Measurements from ENCODE around the gene NUDT8.
"Not testable (repeated sequence)": the region's sequence is repeated elsewhere in the genome, so short reads cannot be mapped to it uniquely, and the experiment has no call there.

Gene NUDT8

GRCh38 chr11:67627812-67628624 is 1.7 kb downstream of the NUDT8 start:
- DNase-seq (ENCODE audit: low spot score) = no peak

DNA sequence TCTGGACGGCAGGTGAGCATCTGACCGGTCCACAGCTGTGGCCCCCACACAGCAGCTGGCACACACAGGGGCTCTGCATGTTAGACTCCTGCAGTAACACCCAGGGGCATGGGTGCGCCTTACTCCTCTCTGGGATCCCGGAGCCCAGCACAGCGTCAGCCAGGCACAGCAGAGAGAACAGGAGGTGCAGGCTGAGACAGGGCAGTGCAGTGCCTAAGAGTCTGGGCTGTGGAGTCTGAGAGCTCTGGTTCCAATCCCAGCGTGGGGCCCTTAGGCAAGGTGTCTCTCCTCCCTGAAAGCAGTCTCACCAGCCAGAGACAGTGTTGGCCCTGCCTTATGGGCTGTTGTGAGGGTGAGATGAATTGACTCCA is 2.3 kb downstream of the NUDT8 start:
- no peak for DNase-seq (ENCODE audit: low spot score)

- DNase-seq (ENCODE audit: low spot score) = no peak
Observed at GRCh38 chr11:67626970-67627369, 2.8 kb downstream of the NUDT8 start.

- not testable (repeated sequence) for DNase-seq (ENCODE audit: low spot score)
Observed at GRCh38 chr11:67626131-67626833, 3.5 kb downstream of the NUDT8 start.

DNA sequence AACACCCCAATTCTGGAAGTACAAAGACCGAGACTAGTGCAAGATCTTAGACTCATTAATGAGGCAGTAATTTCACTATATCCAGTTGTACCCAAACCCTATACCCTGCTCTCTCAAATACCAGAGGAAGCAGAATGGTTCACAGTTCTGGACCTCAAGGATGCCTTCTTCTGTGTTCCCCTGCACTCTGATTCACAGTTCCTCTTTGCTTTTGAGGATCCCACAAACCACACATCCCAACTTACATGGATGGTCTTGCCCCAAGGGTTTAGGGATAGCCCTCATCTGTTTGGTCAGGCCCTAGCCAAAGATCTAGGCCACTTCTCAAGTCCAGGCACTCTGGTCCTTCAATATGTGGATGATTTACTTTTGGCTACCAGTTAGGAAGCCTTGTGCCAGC is 5.9 kb downstream of the NUDT8 start:
- not testable (repeated sequence) for DNase-seq (ENCODE audit: low spot score)

GRCh38 chr11:67622905-67623304 is 6.8 kb downstream of the NUDT8 start:
- DNase-seq (ENCODE audit: low spot score) = not testable (repeated sequence)

DNA sequence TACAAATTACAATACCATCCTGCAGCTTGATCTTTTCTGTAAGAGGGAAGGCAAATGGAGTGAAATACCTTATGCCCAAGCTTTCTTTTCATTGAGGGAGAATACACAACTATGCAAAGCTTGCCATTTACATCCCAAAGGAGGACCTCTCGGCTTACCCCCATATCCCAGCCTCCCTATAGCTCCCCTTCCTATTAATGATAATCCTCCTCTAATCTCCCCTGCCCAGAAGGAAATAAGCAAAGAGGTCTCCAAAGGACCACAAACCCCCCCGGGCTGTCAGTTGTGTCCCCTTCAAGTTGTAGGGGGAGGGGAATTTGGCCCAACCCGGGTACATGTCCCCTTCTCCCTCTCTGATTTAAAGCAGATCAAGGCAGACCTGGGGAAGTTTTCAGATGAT is 7.8 kb downstream of the NUDT8 start:
- DNase-seq (ENCODE audit: low spot score) = not testable (repeated sequence)

GRCh38 chr11:67620621-67621020 is 9.1 kb downstream of the NUDT8 start:
- not testable (repeated sequence) for DNase-seq (ENCODE audit: low spot score)

GRCh38 chr11:67619683-67620618 is 9.8 kb downstream of the NUDT8 start:
- DNase-seq (ENCODE audit: low spot score) = not testable (repeated sequence)

DNA sequence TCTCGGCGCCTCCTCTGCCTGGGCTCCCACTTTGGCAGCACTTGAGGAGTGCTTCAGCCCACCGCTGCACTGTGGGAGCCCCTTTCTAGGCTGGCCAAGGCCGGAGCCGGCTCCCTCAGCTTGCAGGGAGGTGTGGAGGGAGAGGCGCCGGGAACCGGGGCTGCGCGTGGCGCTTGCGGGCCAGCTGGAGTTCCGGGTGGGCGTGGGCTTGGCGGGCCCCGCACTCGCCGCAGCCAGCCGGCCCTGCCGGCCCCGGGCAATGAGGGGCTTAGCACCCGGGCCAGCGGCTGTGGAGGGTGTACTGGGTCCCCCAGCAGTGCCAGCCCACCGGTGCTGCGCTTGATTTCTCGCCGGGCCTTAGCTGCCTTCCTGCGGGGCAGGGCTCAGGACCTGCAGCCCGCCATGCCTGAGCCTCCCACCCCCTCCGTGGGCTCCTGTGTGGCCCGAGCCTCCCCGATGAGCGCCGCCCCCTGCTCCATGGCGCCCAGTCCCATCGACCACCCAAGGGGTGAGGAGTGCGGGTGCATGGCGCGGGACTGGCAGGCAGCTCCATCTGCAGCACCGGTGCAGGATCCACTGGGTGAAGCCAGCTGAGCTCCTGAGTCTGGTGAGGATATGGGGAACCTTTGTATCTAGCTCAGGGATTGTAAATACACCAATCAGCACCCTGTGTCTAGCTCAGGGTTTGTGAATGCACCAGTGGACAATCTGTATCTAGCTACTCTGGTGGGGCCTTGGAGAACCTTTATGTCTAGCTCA is 10.7 kb downstream of the NUDT8 start:
- DNase-seq (ENCODE audit: low spot score) = not testable (repeated sequence)

DNA sequence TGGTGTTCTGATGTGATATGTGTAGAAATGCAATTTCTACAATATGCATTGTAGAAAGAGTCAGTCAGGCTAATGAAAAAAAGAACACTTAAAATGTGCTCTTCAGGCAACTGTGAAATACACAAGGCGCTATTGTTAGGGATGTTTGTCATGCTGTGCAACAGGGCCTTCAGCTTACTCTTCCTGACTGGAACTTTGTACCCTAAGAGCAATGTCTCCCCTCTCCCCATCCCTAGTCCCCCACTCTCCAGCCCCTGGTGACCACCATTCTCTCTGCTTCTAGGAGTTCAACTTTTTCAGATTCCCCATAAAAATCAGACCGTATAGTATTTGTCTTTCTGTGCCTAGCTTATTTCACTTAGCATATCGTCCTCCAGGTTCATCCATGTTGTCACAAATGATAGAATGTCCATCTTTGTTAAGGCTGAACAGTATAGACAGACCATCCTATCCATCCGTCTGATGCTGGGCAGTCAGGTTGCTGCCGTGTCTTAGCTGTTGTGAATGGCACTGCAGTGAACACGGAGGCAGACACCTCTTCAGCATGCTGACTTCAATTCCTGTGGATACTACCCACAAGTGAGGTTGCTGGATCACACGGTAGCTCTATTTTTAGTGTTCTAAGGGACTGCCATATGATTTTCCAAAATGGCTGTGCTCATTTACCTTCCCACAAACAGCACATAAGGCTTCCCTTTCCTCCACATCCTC is 12.3 kb downstream of the NUDT8 start:
- DNase-seq (ENCODE audit: low spot score) = no peak

- peak; percentile 33 for DNase-seq (ENCODE audit: low spot score)
Observed at GRCh38 chr11:67616431-67617242, 13.1 kb downstream of the NUDT8 start.

DNA sequence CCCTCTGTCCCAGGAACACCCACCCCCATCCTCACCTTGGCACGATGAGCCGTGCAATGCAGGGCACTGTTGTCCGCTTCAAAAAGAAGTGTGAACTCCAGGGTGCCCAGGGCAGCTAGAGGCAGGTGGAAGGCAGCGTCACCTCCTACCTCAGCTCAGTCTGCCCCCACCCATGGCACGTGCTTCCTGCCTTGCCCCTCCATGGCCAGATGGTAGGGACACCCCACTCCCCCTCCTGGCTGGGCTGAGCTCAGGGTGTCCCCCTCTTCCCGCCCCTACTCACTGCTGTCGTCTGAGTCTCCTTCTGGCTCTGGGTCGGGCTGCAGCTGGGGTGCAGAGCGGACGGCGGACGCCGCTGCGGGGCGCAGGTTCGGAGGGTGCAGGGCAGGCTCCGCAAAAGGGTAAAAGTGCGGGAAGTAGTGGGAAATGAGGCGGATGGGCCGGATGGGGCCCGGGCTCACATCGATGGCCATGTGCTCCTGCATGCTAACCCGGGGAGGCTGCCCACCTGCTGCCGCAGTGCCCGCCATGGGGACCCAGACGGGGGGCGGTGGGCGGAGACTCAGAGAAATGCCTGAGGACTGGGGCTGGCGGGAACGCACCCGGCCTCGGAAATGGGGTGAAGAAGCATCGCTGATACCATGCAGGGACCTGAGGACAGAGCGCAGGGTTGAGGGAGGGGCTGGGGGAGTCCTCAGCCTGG is 13.9 kb downstream of the NUDT8 start:
- no peak for DNase-seq (ENCODE audit: low spot score)

- DNase-seq (ENCODE audit: low spot score) = no peak
Observed at GRCh38 chr11:67614730-67615714, 14.7 kb downstream of the NUDT8 start.

DNA sequence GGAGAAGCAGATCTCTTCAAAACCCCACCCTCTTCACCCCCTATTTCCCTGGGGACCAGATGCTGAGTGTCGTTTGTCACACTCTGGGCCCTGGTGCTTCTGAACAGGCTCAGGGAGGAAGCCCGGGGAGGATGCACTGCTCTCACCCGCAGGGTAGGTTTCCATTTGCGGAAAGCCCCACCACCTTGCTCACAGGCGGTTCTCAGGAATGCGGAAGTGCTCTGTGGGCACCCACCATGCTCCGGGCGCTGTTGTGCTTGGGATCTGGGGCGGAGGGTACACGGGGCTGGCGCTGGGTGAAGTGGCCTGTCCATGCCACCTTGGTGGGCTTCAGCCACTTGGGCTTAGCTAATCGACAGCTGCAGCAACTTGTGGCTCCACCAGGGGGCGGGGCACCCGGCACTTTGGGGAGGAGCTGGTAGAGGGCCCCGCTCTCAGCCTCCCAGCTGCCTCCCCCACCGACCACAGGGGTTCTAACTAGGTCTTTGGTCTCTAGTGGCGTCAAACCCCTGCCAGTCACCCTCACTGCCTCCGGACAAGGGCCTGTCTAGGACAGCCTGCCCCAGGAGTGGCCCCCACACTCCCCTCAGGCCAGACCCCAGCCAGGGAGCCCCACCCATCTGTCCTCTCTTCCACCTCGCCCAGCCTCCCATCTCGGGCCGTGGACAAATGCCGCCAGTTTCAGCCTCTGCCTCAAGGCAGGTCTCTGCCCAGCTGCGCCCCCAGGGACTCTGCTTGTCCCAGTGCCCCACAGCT is 15.6 kb downstream of the NUDT8 start:
- peak; percentile 21 for DNase-seq (ENCODE audit: low spot score)

DNA sequence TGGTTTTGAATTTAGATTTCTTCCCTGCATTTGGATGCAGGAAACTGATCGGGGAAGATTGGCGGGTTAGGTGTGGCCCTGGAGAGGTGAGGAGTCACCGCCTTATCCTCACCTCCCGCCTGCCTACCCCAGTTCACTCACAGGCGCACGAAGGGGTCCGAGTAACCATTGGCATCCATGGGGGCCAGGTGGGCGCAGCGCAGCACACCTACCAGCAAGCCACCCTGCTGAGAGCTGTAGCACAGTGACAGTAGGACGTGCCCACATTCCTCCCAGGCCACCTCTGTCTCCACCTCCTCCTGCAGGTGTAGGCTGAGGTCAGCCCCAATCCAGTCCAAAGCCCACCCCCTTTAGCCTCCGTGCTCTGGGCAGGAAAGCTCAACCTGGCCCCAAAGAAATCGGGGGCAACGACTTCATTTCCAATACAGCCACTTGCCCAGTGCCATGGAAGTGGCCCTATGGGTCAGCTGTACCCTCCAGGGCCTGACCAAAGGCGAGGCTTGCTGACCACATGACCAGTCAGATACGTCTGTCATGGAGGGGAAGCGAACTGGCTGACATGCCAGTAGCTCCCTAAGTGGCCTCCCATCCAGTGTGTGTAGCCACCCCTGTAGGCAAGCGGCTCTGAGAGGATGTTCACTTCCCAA is 16.3 kb downstream of the NUDT8 start:
- DNase-seq (ENCODE audit: low spot score) = no peak

DNA sequence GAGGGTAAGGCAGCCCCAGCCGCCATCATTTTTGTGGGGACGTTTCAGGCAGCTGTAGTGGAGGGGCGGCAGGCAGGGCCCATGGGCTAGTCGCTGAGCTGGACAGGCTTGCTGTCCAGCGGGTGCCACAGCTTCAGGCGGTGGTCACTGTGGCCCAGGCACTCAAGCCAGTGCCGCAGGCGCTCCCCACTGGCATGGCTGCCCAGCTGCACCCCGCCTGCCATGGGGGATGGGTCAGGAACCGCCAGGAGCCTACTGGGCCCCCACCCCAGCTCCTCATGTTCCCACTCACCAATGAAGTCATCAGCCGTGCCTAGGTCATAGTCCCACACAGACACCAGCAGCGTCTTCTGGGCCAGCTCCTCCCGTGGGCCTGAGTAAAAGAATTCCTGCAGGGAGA is 17.0 kb downstream of the NUDT8 start:
- no peak for DNase-seq (ENCODE audit: low spot score)
